Left ventricle myocardium inferior (tissue), 1 donor: ENCODE data around the gene KBTBD4. TPM values are rescaled to one million over a fixed set of nuclear protein-coding genes. Genes with fewer than 3 reads are reported as not detected.

Source experiments
- DNase-seq: peaks from one replicate; pipeline ENCODE4 v3.0.0-alpha.2; 2020
- H3K27ac ChIP-seq: fragments of 200-600 bp; replicated peaks from 2 replicates; pipeline ENCODE4 v1.8.0; 2021
- H3K27me3 ChIP-seq: fragments of 200-600 bp; 2 replicates; pipeline ENCODE4 v1.8.0; 2021; ENCODE audit warnings: low read depth
- H3K36me3 ChIP-seq: fragments of 200-600 bp; 2 replicates; pipeline ENCODE4 v1.8.0; 2021
- H3K4me1 ChIP-seq: fragments of 200-600 bp; 2 replicates; pipeline ENCODE4 v1.8.0; 2021
- H3K4me3 ChIP-seq: fragments of 200-600 bp; 2 replicates; pipeline ENCODE4 v1.8.0; 2021; ENCODE audit warnings: mild to moderate bottlenecking, moderate library complexity
- H3K9me3 ChIP-seq: fragments of 200-600 bp; replicated peaks from 2 replicates; pipeline ENCODE4 v1.8.0; 2021
- CTCF ChIP-seq: fragments of 200-600 bp; IDR thresholded peaks from 2 replicates; pipeline ENCODE4 v1.8.0; 2021; ENCODE audit warnings: antibody characterized with exemption, mild to moderate bottlenecking, borderline replicate concordance
- intact Hi-C: fragments of 100-400 bp; cut with micrococcal nuclease; formaldehyde crosslinking; loops from one replicate; pipeline ENCODE4 v1.11.0; 2022
- long read RNA-seq: library from polyadenylated mRNA; unstranded; transcript quantifications from one replicate; pipeline ENCODE4 v2.0.0, GENCODE V29; 2021
- total RNA-seq: library from RNA; stranded (reverse); fragmentation: NEBNext Ultra II Directional; extraction: Animal tissue kit (Norgen Biotek cat#: 25700); gene quantifications from one replicate; pipeline ENCODE4 v1.2.1, GENCODE V29; 2021
- donor health status: DM: no; HTN: yes; CAD: no; lungs with severe emphysema.

The KBTBD4 gene
- total RNA-seq = 14.2 TPM
- long read RNA-seq, transcript KBTBD4-202 (4 exons, 2,372 nt) = major isoform, 41 of 56 reads
- long read RNA-seq, transcript KBTBD4-209 (3 exons, 3,079 nt) = minor isoform, 6 of 56 reads
- long read RNA-seq, partial matches to known transcripts = 0 of 56 reads
- long read RNA-seq, other reads (novel, unspliced or antisense) = 7 of 56 reads

- intact Hi-C loops = no loop called here
- Histone ChIP-seq H3K27ac (peak within 1 kb of the TSS; percentile 96), H3K36me3 (peaks cover 67% of the 10 kb centered on the region), H3K4me1 (peaks cover 47% of the 10 kb centered on the region), H3K9me3 (no peaks in the 10 kb centered on the region), H3K4me3 (peak within 1 kb of the TSS; percentile 100), H3K27me3 (no peaks in the 10 kb centered on the region)
- TF ChIP-seq CTCF = no peak
- DNase-seq = peak; percentile 88
Observed at GRCh38 chr11:47578524-47579494, at the start of gene KBTBD4, which contains the start of gene NDUFS3. TSS of gene KBTBD4 (minus strand) at chr11:47578970. CDS start at chr11:47578951, 19 bp downstream. TSS of gene NDUFS3 (plus strand) at chr11:47579074. CDS start at chr11:47579092, 18 bp downstream.

- H3K27me3 ChIP-seq = no peaks in the 10 kb centered on the region
- no peaks in the 10 kb centered on the region for H3K9me3 ChIP-seq
- TF ChIP-seq CTCF = no peak
- DNase-seq = no peak
- H3K4me1 ChIP-seq = peaks cover 5% of the 10 kb centered on the region
- no peak overlapping the region for H3K4me3 ChIP-seq
- no peak overlapping the region for H3K27ac ChIP-seq
- peaks cover 98% of the 10 kb centered on the region for H3K36me3 ChIP-seq
- intact Hi-C loops = no loop called here
Observed at GRCh38 chr11:47628026-47628425, 49.3 kb upstream of the KBTBD4 start.

GRCh38 chr11:47626234-47626633, 47.5 kb upstream of the KBTBD4 start:
- Histone ChIP-seq H3K36me3 (peaks cover 100% of the 10 kb centered on the region), H3K27ac (no peak overlapping the region), H3K27me3 (no peaks in the 10 kb centered on the region), H3K4me1 (peaks cover under 1% of the 10 kb centered on the region), H3K9me3 (no peaks in the 10 kb centered on the region), H3K4me3 (no peak overlapping the region)
- intact Hi-C loops = no loop called here
- TF ChIP-seq CTCF = no peak
- DNase-seq = no peak

GRCh38 chr11:47620836-47621378, 42.1 kb upstream of the KBTBD4 start:
- H3K27me3 ChIP-seq = no peaks in the 10 kb centered on the region
- H3K4me1 ChIP-seq = peaks cover 10% of the 10 kb centered on the region
- no peak overlapping the region for H3K27ac ChIP-seq
- H3K9me3 ChIP-seq = no peaks in the 10 kb centered on the region
- intact Hi-C loops = no loop called here
- TF ChIP-seq CTCF = no peak
- peaks cover 92% of the 10 kb centered on the region for H3K36me3 ChIP-seq
- no peak overlapping the region for H3K4me3 ChIP-seq
- DNase-seq = no peak

- Histone ChIP-seq H3K27ac (peak overlapping the region; percentile 15), H3K9me3 (no peaks in the 10 kb centered on the region), H3K27me3 (no peaks in the 10 kb centered on the region), H3K4me3 (no peak overlapping the region), H3K4me1 (peaks cover 10% of the 10 kb centered on the region), H3K36me3 (peaks cover 57% of the 10 kb centered on the region)
- TF ChIP-seq CTCF = no peak
- DNase-seq = no peak
- intact Hi-C loops = loop anchor here (10.0 kb wide), 1 partner anchor 153 kb away; no protein-coding TSS in a partner anchor
Observed at GRCh38 chr11:47617417-47617809, 38.6 kb upstream of the KBTBD4 start.
